GDM1 (cell line): ENCODE measurements around the gene OR1M1.
A peak's percentile ranks its signal among the peaks of the same experiment; 100 is the strongest.

Experiments used
- DNase-seq: peaks from one replicate; lab custom pipeline; 2025; lab: John Stamatoyannopoulos, UW

The OR1M1 gene

GRCh38 chr19:9075064-9075949, 11.6 kb upstream of the OR1M1 start:
- peak; percentile 50 for DNase-seq

- no peak for DNase-seq
Observed at GRCh38 chr19:9076901-9077300, 10.0 kb upstream of the OR1M1 start.

- no peak for DNase-seq
Observed at GRCh38 chr19:9078651-9079050, 8.2 kb upstream of the OR1M1 start.

GRCh38 chr19:9107375-9107774, 20.5 kb downstream of the OR1M1 start, which contains the start of gene OR7G2:
TSS of gene OR7G2 (minus strand) at chr19:9107475. CDS start at chr19:9103243, 4,232 bp downstream.
- DNase-seq = no peak

GRCh38 chr19:9109959-9110358, 23.1 kb downstream of the OR1M1 start:
- no peak for DNase-seq

- no peak for DNase-seq
Observed at GRCh38 chr19:9115307-9115813, 28.5 kb downstream of the OR1M1 start, which contains the start of gene OR7G1. TSS of gene OR7G1 (minus strand) at chr19:9115763. CDS start at chr19:9115763, 0 bp downstream.

GRCh38 chr19:9116547-9116946, 29.7 kb downstream of the OR1M1 start:
- DNase-seq = no peak

- no peak for DNase-seq
Observed at GRCh38 chr19:9126900-9127405, 40.1 kb downstream of the OR1M1 start, which contains the start of gene OR7G3. TSS of gene OR7G3 (minus strand) at chr19:9126950. CDS start at chr19:9126950, 0 bp downstream.

GRCh38 chr19:9128171-9128570, 41.3 kb downstream of the OR1M1 start:
- no peak for DNase-seq

GRCh38 chr19:9130965-9131364, 44.1 kb downstream of the OR1M1 start:
- DNase-seq = no peak

- no peak for DNase-seq
Observed at GRCh38 chr19:9132422-9132821, 45.6 kb downstream of the OR1M1 start.

GRCh38 chr19:9139609-9140158, 52.8 kb downstream of the OR1M1 start:
- no peak for DNase-seq

GRCh38 chr19:9140159-9140874, 53.5 kb downstream of the OR1M1 start, which contains the start of gene ZNF317:
TSS of gene ZNF317 (plus strand) at chr19:9140397. CDS start at chr19:9156017, 15,620 bp downstream.
- DNase-seq = peak; percentile 81

- DNase-seq = no peak
Observed at GRCh38 chr19:9144920-9145319, 58.1 kb downstream of the OR1M1 start.
